Endothelial cell (in vitro differentiated cells): Measurements from ENCODE around the gene KASH5. TPM values are rescaled to one million over a fixed set of nuclear protein-coding genes. Genes with fewer than 3 reads are reported as not detected.
A peak's percentile ranks its signal among the peaks of the same experiment; 100 is the strongest.

Experiments
- DNase-seq: peaks from one replicate; pipeline ENCODE4 v3.0.0; 2021; ENCODE audit warnings: low spot score
- H3K27ac Mint-ChIP-seq: one replicate; pipeline ENCODE4 v1.8.0; 2021; ENCODE audit warnings: mixed read lengths, inconsistent platforms; ENCODE audit not compliant: unreplicated experiment
- H3K27me3 Mint-ChIP-seq: one replicate; pipeline ENCODE4 v1.8.0; 2021; ENCODE audit warnings: mild to moderate bottlenecking, moderate library complexity, mixed read lengths, inconsistent platforms; ENCODE audit not compliant: unreplicated experiment
- H3K36me3 Mint-ChIP-seq: one replicate; pipeline ENCODE4 v1.8.0; 2021; ENCODE audit warnings: mild to moderate bottlenecking, low read depth, mixed read lengths, inconsistent platforms; ENCODE audit not compliant: unreplicated experiment
- H3K4me1 Mint-ChIP-seq: one replicate; pipeline ENCODE4 v1.8.0; 2021; ENCODE audit warnings: mild to moderate bottlenecking, mixed read lengths, inconsistent platforms; ENCODE audit not compliant: unreplicated experiment
- H3K4me3 Mint-ChIP-seq: one replicate; pipeline ENCODE4 v1.8.0; 2021; ENCODE audit warnings: mild to moderate bottlenecking, mixed read lengths, inconsistent platforms; ENCODE audit not compliant: unreplicated experiment
- H3K9me3 Mint-ChIP-seq: one replicate; pipeline ENCODE4 v1.8.0; 2021; ENCODE audit warnings: mixed read lengths, inconsistent platforms; ENCODE audit not compliant: unreplicated experiment
- CTCF ChIP-seq: fragments of 200-600 bp; sonication (generic); IDR thresholded peaks from one replicate; pipeline ENCODE4 v1.5.0; 2021; ENCODE audit warnings: antibody characterized with exemption; ENCODE audit not compliant: unreplicated experiment
- total RNA-seq: library from RNA; stranded (reverse); fragmentation: NEBNext Ultra II Directional; extraction: Animal tissue kit (Norgen Biotek cat#: 25700); gene quantifications from one replicate; pipeline ENCODE4 v1.2.1, GENCODE V29; 2021; ENCODE audit not compliant: unreplicated experiment

The KASH5 gene
- total RNA-seq, 1 donor from 2014 or later: 0.26 TPM

DNA sequence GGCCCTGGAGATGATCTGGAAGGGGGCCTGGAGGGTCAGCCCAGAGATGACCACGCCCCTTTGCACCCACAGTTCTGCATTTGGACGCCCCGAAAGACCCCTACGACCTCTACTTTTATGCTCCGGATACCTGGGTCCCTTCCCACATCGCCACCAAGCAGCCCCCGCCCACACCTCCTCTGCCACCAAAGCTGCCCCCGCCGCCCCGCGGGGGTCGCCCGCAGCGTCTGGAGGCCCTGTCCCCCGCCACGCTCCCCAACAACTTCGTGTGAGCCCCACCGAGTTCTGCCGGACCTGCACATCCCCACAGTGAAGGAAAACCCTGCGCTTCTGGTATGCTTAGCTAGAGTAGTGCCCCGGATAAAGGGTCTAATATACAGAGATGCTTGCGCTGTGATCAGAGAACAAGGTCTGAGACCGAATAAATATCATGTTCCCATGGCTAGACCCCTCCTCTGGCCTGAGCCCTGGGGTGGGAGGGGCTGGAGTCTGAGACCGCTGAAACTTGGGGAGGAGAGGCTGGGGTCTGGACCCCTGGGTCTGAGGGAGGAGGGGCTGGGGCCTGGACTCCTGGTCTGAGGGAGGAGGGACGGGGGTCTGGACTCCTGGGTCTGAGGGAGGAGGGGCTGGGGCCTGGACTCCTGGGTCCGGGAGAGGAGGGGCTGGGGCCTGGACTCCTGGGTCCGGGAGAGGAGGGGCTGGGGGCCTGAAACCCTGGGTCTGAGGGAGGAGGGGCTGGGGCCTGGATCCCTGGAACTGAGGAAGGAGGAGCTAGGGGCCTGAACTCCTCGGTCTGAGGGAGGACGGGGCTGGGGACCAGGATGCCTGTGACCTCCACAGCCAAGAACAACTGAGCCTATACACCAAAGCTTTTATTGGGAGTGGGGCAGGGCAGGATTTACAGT, 40.8 kb downstream of the KASH5 start:
- no peak for DNase-seq
- no peak overlapping the region for H3K4me3 Mint-ChIP-seq
- H3K36me3 Mint-ChIP-seq: peaks cover 15% of the 10 kb centered on the region
- H3K9me3 Mint-ChIP-seq: no peaks in the 10 kb centered on the region
- H3K4me1 Mint-ChIP-seq: peaks cover 17% of the 10 kb centered on the region
- TF ChIP-seq CTCF: no peak
- peaks cover 39% of the 10 kb centered on the region for H3K27me3 Mint-ChIP-seq
- no peak overlapping the region for H3K27ac Mint-ChIP-seq

DNA sequence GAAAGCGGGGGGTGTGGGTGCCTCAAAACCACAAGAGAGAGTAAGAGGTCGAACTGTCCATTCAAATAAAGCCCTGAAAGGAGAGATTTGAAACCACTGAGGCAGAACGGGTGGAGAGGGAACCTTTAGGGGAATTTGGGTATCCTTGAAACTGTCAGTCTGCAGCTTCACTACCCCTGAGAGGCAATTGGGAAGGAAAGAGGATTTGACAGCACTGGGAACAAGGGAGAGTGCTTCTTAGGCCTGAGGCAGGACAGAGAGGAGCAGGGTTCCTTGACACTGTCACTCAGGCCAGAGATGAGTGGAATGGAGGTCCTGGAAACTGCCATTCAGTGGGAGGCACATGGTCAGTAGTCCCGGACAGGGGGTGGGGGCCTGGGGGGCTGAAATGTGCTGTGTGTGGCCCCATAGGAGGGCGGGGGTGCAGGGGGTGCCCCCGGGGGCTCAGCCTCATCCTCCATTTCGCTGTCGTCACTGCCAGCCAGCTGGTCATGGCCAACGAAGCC, 42.2 kb downstream of the KASH5 start:
- no peak for TF ChIP-seq CTCF
- H3K27me3 Mint-ChIP-seq: peaks cover 37% of the 10 kb centered on the region
- peaks cover 13% of the 10 kb centered on the region for H3K4me1 Mint-ChIP-seq
- H3K4me3 Mint-ChIP-seq: no peak overlapping the region
- no peaks in the 10 kb centered on the region for H3K9me3 Mint-ChIP-seq
- H3K36me3 Mint-ChIP-seq: peaks cover 19% of the 10 kb centered on the region
- DNase-seq: no peak
- H3K27ac Mint-ChIP-seq: no peak overlapping the region

GRCh38 chr19:49430678-49431329, 42.8 kb downstream of the KASH5 start:
- no peak overlapping the region for H3K4me3 Mint-ChIP-seq
- peaks cover 10% of the 10 kb centered on the region for H3K4me1 Mint-ChIP-seq

DNA sequence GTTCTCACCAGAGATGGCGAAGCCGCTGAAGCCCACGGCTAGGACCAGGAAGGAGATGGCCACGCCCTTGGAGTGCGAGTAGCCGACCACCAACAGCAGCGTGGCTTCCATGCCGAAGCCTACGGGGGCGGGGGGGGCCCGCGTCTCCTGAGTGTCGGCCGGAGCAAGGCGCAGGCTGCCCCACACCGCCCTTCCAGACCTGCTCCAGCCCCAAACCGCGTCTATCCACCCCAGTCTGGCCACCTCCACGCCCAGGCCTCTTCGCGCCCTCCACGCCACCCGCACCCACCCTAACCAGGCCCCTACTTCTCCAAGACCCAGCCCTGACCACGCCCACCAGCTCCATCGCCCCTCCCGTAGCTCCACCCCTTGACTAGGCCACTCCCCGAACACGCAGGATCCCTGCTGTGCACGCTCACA, 43.3 kb downstream of the KASH5 start:
- Mint-ChIP-seq H3K4me1 (peaks cover 9% of the 10 kb centered on the region), H3K9me3 (no peaks in the 10 kb centered on the region), H3K27me3 (peaks cover 46% of the 10 kb centered on the region), H3K36me3 (peaks cover 23% of the 10 kb centered on the region), H3K27ac (no peak overlapping the region), H3K4me3 (no peak overlapping the region)
- no peak for TF ChIP-seq CTCF
- no peak for DNase-seq

More at GRCh38 chr19:49430678-49431329, 42.8 kb downstream of the KASH5 start:
- H3K27me3 Mint-ChIP-seq: peaks cover 43% of the 10 kb centered on the region
- no peak for DNase-seq
- H3K36me3 Mint-ChIP-seq: peaks cover 23% of the 10 kb centered on the region
- H3K27ac Mint-ChIP-seq: no peak overlapping the region
- no peaks in the 10 kb centered on the region for H3K9me3 Mint-ChIP-seq
- TF ChIP-seq CTCF: peak; percentile 14
